Heart left ventricle (tissue), 16 donors: ENCODE results near the gene RNF31. TPM values are rescaled to one million over a fixed set of nuclear protein-coding genes. Genes with fewer than 3 reads are reported as not detected.
A peak's percentile ranks its signal among the peaks of the same experiment; 100 is the strongest.

Source experiments
- ATAC-seq, 4 donors: fragments of 200-7000 bp; cut with Tn5 transposase; one replicate each; pipeline ENCODE4 v1.9.1; 2020 to 2022; ENCODE audit warnings: moderate library complexity in 4 of 4, mild to moderate bottlenecking in 3 of 4, moderate number of reproducible peaks in 1 of 4
- DNase-seq, 5 donors: peaks; one replicate each; pipeline ENCODE4 v3.0.0-alpha.2; 2020
- H3K27ac ChIP-seq, 12 donors: fragments of 200-600 bp; sonication (generic) in 4 of 12; one replicate each; pipeline versions ENCODE4 v1.5.0 to v1.8.0; 2016 to 2022; ENCODE audit warnings: mild to moderate bottlenecking in 2 of 12
- H3K27me3 ChIP-seq, 9 donors: fragments of 200-600 bp; sonication (generic) in 2 of 9; one replicate each; pipeline versions ENCODE4 v1.5.1 to v1.8.0; 2016 to 2022; ENCODE audit warnings: mild to moderate bottlenecking in 3 of 9
- H3K36me3 ChIP-seq, 9 donors: fragments of 200-600 bp; sonication (generic) in 2 of 9; one replicate each; pipeline versions ENCODE4 v1.5.0 to v1.8.0; 2018 to 2022; ENCODE audit warnings: mild to moderate bottlenecking in 2 of 9
- H3K4me1 ChIP-seq, 12 donors: fragments of 200-600 bp; sonication (generic) in 4 of 12; one replicate each; pipeline versions ENCODE4 v1.5.0 to v1.8.0; 2016 to 2022; ENCODE audit warnings: mild to moderate bottlenecking in 3 of 12
- H3K4me3 ChIP-seq, 12 donors: fragments of 200-600 bp; sonication (generic) in 4 of 12; one replicate each; pipeline versions ENCODE4 v1.5.0 to v1.8.0; 2017 to 2022; ENCODE audit warnings: mild to moderate bottlenecking in 9 of 12, moderate library complexity in 4 of 12
- H3K9me3 ChIP-seq, 12 donors: fragments of 200-600 bp; sonication (generic) in 4 of 12; one replicate each; pipeline versions ENCODE4 v1.5.0 to v1.8.0; 2016 to 2022; ENCODE audit warnings: mild to moderate bottlenecking in 1 of 12
- POLR2A ChIP-seq, 2 donors: fragments of 450-650 bp; IDR thresholded peaks; one replicate each; pipeline ENCODE4 v1.6.1; 2017; ENCODE audit warnings: antibody characterized with exemption in 2 of 2, mild to moderate bottlenecking in 2 of 2, moderate library complexity in 2 of 2
- WGBS, 4 donors: extraction: QIAGEN DNeasy Blood & Tissue Kit in 2 of 4; methylation state at CpG; one replicate each; pipeline versions ENCODE4 v1.1.5 to v1.1.7; 2013 to 2018; 5-methylcytosine and 5-hydroxymethylcytosine counted together
- intact Hi-C, 10 donors: fragments of 100-400 bp; cut with DNase I; formaldehyde crosslinking; loops; one replicate each; pipeline versions ENCODE4 v1.11.1 to v1.14.2; 2022
- polyA plus RNA-seq, 2 donors: library from polyadenylated mRNA; stranded (reverse); fragments of 200-250 nt; gene quantifications; one replicate each; pipeline ENCODE4 v1.2.3, GENCODE V29; 2013
- total RNA-seq, 9 donors: library from RNA; depleted of rRNA in 2 of 9; stranded (reverse); fragments of >200 nt in 2 of 9; fragmentation: NEBNext Ultra II Directional in 3 of 9; extraction: Animal tissue kit (Norgen Biotek cat#: 25700) in 3 of 9; gene quantifications; one replicate each; pipeline versions ENCODE4 v1.1.0 to v1.2.4, GENCODE V29; 2016 to 2023
- TF ChIP-seq, protein P1 (sequence below), 12 donors: fragments of 200-600 bp; sonication (generic) in 4 of 12; IDR thresholded peaks; one replicate each; pipeline versions ENCODE4 v1.5.0 to v1.8.0; 2018 to 2022; ENCODE audit warnings: antibody characterized with exemption in 12 of 12, mild to moderate bottlenecking in 5 of 12
- donor health status: ischemic (EF 13 %, LVEDD 7.1; RV severe dilation, severe dysfunction).
- donor health status: healthy with polysubstance abuse.
- donor health status: DM: no; HTN: yes; CAD: no.
- donor health status: DM: no; HTN: no; CAD: no.
- donor health status: ischemic (EF 25% LVEDD 6.9; RV normal size, moderate dysfunction).
- donor health status: ischemic (EF 25% LVEDD 5.7; RV mildly dilated, moderate dysfunction).
- donor health status: healthy.
- donor health status: DM: yes; HTN: yes; CAD: no.
- donor health status: ischemic (EF 35%, LVEDD 5.7; RV mildly dilated, moderate dysfunction).
- donor health status: nonischemic (EF 11% LVEDD 7.7; RV severe dilation, severe dysfunction).
- donor health status: DM: yes; HTN: yes; CAD: no.
- donor health status: PGD.
- donor health status: ischemic (EF 29% LVEDD 5.4; RV normal size, mild dysfunction).
- donor health status: nonischemic (EF 23%, LVEDD 6.1; RV moderate dilation, normal function).

Gene RNF31
- total and polyA plus RNA-seq, 11 donors = 31.6 to 54.2 (median 36.6) TPM

DNA sequence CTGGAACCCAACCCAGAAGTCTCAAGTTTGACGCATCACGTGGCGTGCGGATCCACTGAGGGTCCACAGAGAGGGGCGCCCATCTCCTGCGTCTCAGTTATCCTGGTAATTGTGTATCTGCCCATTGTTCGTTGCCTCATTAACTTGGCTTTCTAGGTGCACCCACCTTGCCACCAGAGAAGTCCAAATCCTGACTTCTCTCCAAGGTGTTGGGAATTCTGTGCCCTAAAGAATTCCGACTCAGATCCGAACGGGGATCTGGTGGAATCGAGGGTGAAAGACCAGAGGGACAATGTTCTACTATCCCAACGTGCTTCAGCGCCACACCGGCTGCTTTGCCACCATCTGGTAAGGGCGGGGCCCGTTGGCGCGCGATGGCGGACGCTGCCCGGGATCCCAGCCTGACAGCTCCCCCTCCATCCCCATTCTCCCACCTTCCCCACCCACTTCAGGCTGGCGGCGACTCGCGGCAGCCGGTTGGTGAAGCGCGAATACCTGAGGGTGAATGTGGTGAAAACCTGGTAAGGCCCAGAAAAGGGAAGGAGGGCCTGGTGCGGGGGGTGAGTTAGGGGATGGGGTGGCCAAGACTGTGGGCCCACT, 25.1 kb downstream of the RNF31 start:
- no peaks in the 10 kb centered on the region for H3K9me3 ChIP-seq
- no peak for TF ChIP-seq POLR2A (IDR thresholded peaks at IDR 0.05)
- TF ChIP-seq, protein P1, sequence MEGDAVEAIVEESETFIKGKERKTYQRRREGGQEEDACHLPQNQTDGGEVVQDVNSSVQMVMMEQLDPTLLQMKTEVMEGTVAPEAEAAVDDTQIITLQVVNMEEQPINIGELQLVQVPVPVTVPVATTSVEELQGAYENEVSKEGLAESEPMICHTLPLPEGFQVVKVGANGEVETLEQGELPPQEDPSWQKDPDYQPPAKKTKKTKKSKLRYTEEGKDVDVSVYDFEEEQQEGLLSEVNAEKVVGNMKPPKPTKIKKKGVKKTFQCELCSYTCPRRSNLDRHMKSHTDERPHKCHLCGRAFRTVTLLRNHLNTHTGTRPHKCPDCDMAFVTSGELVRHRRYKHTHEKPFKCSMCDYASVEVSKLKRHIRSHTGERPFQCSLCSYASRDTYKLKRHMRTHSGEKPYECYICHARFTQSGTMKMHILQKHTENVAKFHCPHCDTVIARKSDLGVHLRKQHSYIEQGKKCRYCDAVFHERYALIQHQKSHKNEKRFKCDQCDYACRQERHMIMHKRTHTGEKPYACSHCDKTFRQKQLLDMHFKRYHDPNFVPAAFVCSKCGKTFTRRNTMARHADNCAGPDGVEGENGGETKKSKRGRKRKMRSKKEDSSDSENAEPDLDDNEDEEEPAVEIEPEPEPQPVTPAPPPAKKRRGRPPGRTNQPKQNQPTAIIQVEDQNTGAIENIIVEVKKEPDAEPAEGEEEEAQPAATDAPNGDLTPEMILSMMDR (IDR thresholded peaks at IDR 0.05) = no peak
- no peaks in the 10 kb centered on the region for H3K27me3 ChIP-seq
- H3K36me3 ChIP-seq = peaks cover 0 to 71% (median 45%) of the 10 kb centered on the region in 9 donors
- peak overlapping the region in 2 of 12 donors; percentile 37 to 42 for H3K27ac ChIP-seq
- DNase-seq (peak in 1 of 5 donors; percentile 64), ATAC-seq (peak in 1 of 4 donors; percentile 3)
- peaks cover 0 to 26% (median 7%) of the 10 kb centered on the region in 12 donors for H3K4me1 ChIP-seq
- H3K4me3 ChIP-seq = peak overlapping the region in 11 of 12 donors; percentile 1 to 52 (median 33)
- 32 to 61% (median 50%) methylated on average over 23 to 30 of the region's 30 CpGs for WGBS, 4 donors
- intact Hi-C loops = no loop called here

DNA sequence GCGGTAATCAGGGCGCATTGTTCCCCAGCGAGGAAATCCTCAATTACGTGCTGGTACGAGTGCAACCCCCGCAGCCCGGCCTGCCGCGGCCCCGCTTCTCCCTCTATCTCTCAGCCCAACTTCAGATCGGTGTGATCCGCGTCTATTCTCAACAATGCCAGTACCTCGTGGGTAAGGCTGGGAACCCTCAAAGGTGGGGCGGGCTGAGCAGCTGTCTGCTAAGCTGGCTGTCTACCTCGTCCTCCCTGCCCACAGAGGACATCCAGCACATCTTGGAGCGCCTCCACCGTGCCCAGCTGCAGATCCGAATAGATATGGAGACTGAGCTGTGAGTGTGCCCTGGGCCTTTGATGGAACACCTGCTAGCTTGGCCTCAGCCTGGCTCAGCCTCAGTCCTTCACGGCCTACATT, 25.6 kb downstream of the RNF31 start:
- WGBS, 4 donors = 67 to 90% (median 80%) methylated on average over 19 to 20 of the region's 20 CpGs
- no peak for ATAC-seq
- TF ChIP-seq, protein P1 (IDR thresholded peaks at IDR 0.05) = no peak
- no peak for TF ChIP-seq POLR2A (IDR thresholded peaks at IDR 0.05)
- Histone ChIP-seq H3K36me3 (peaks cover 0 to 71% (median 45%) of the 10 kb centered on the region in 9 donors), H3K27ac (no peak overlapping the region), H3K9me3 (no peaks in the 10 kb centered on the region), H3K4me3 (peak overlapping the region in 2 of 12 donors; percentile 47 to 52), H3K4me1 (peaks cover 0 to 21% (median 7%) of the 10 kb centered on the region in 12 donors), H3K27me3 (no peaks in the 10 kb centered on the region)
- DNase-seq = peak in 1 of 5 donors; percentile 58
- intact Hi-C loops = no loop called here

GRCh38 chr14:24176599-24176998, 29.3 kb downstream of the RNF31 start:
- WGBS, 4 donors = 93 to 100% (median 97%) methylated on average over 5 of the region's 5 CpGs
- DNase-seq (no peak), ATAC-seq (no peak)
- no peaks in the 10 kb centered on the region for H3K9me3 ChIP-seq
- H3K27ac ChIP-seq = no peak overlapping the region
- no peak overlapping the region for H3K4me3 ChIP-seq
- H3K36me3 ChIP-seq = peaks cover 0 to 83% (median 47%) of the 10 kb centered on the region in 9 donors
- no peaks in the 10 kb centered on the region for H3K27me3 ChIP-seq
- H3K4me1 ChIP-seq = peaks cover 0 to 23% (median 14%) of the 10 kb centered on the region in 12 donors
- TF ChIP-seq, protein P1 (IDR thresholded peaks at IDR 0.05) = no peak
- no peak for TF ChIP-seq POLR2A (IDR thresholded peaks at IDR 0.05)
- intact Hi-C loops = no loop called here

DNA sequence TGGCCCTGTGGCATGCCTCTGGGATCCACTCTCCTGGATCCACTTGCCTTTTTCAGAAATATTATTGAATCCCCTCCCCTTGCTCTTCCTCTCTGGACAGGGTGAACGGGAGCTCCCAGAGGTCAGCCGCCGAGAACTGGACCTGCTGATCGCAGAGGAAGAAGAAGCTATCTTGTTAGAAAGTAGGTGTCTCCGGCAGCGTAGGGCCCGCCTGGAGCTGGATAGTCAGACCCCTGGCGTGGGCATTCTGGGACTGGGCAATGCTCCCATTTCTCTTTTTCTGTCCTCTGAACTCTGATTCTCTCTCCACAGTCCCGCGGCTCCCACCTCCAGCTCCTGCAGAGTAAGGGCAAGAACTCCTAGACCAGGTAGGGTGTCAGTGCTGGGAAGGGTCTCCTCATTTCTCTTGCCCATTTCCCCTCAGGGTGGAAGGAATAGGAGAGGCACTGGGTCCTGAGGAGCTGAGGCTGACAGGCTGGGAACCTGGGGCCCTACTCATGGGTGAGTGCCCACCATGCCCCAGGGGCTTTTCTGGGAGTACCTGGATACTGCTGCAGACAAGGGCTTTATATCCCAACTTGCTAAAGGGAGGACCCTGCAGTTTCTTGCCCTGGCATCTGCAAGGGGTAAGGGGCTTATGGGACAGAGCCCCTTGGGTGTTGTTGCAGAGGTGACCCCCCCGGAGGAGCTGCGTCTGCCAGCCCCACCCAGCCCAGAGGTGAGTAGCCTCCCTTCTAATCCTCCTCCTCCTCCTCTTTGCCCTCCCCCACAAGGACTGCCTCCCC, 29.9 kb downstream of the RNF31 start:
- Histone ChIP-seq H3K4me1 (peaks cover 0 to 17% (median 10%) of the 10 kb centered on the region in 12 donors), H3K4me3 (no peak overlapping the region), H3K27me3 (no peaks in the 10 kb centered on the region), H3K27ac (no peak overlapping the region), H3K36me3 (peaks cover 0 to 88% (median 50%) of the 10 kb centered on the region in 9 donors), H3K9me3 (no peaks in the 10 kb centered on the region)
- ATAC-seq (no peak), DNase-seq (no peak)
- WGBS, 4 donors = 91 to 94% (median 92%) methylated on average over 10 to 12 of the region's 12 CpGs
- intact Hi-C loops = no loop called here
- no peak for TF ChIP-seq POLR2A (IDR thresholded peaks at IDR 0.05)
- TF ChIP-seq, protein P1 (IDR thresholded peaks at IDR 0.05) = no peak
